H1 (cell line): ENCODE data around the gene RNASEH2A. TPM values are rescaled to one million over a fixed set of nuclear protein-coding genes. Genes with fewer than 3 reads are reported as not detected.

Experiments
- ASH2L ChIP-seq: fragments of 200-600, 300-600 bp; sonication (generic); IDR thresholded peaks from one replicate; pipeline ENCODE4 v1.7.1; 2017; ENCODE audit warnings: low read length
- BRCA1 ChIP-seq: IDR thresholded peaks from 2 replicates; pipeline ENCODE4 v1.6.1; 2012; ENCODE audit warnings: low read depth, low read length, improper control_type of control experiment
- CBX8 ChIP-seq: fragments of 300-800, 300-1000 bp; sonication (generic); IDR thresholded peaks from 2 replicates; pipeline ENCODE4 v1.7.1; 2016; ENCODE audit warnings: low read depth, low read length, borderline replicate concordance
- CHD2 ChIP-seq: IDR thresholded peaks from 2 replicates; pipeline ENCODE4 v1.6.1; 2012; ENCODE audit warnings: low read length, improper control_type of control experiment
- HDAC2 ChIP-seq, 2 experiments: fragments of 300-600 bp in 1 of 2; sonication (generic) in 1 of 2; IDR thresholded peaks; 2 replicates each; pipeline ENCODE4 v1.6.1; 2011 to 2012; ENCODE audit warnings: low read depth in 2 of 2, low read length in 2 of 2, mild to moderate bottlenecking in 2 of 2, moderate library complexity in 2 of 2, borderline replicate concordance in 1 of 2, inconsistent platforms in 1 of 2
- HDAC6 ChIP-seq: IDR thresholded peaks from one replicate; pipeline ENCODE4 v1.7.1; 2012; ENCODE audit warnings: low read depth, mild to moderate bottlenecking, inconsistent platforms, low read length, moderate library complexity
- NRF1 ChIP-seq: IDR thresholded peaks from 2 replicates; pipeline ENCODE4 v1.6.1; 2011; ENCODE audit warnings: mild to moderate bottlenecking, low read depth, low read length, improper control_type of control experiment
- PHF8 ChIP-seq: fragments of 200-600 bp; sonication (generic); conservative IDR thresholded peaks from 2 replicates; pipeline ENCODE4 v1.7.1; 2012; ENCODE audit warnings: low read depth, mild to moderate bottlenecking, inconsistent platforms, low read length, moderate library complexity
- POU5F1 ChIP-seq: IDR thresholded peaks from 2 replicates; pipeline ENCODE4 v1.6.1; 2011; ENCODE audit warnings: low read depth, mild to moderate bottlenecking, low read length, moderate library complexity
- SP1 ChIP-seq: IDR thresholded peaks from 2 replicates; pipeline ENCODE4 v1.6.1; 2011; ENCODE audit warnings: low read depth, low read length
- SP2 ChIP-seq: IDR thresholded peaks from 2 replicates; pipeline ENCODE4 v1.6.1; 2012; ENCODE audit warnings: mild to moderate bottlenecking, low read length, inconsistent platforms
- SRF ChIP-seq: IDR thresholded peaks from 2 replicates; pipeline ENCODE4 v1.6.1; 2011; ENCODE audit warnings: mild to moderate bottlenecking, low read depth, low read length, moderate library complexity
- polyA plus RNA-seq, 7 experiments: library from polyadenylated mRNA; depleted of rRNA in 3 of 7; stranded (reverse) in 5 of 7; unstranded in 2 of 7; fragments of >200 nt in 5 of 7; fragments of 200-250 nt in 2 of 7; gene quantifications; 1 replicate in 5 of 7; 2 replicates in 1 of 7; 4 replicates in 1 of 7; pipeline versions ENCODE4 v1.2.1 to v1.2.3, GENCODE V29; 2011 to 2013; ENCODE audit warnings: missing spikeins in 2 of 7, mixed read lengths in 2 of 7
- total RNA-seq: library from RNA; stranded (reverse); fragmentation: NEBNext Ultra II Directional; extraction: Animal tissue kit (Norgen Biotek cat#: 25700); gene quantifications from 2 replicates; pipeline ENCODE4 v1.2.1, GENCODE V29; 2021
- TF ChIP-seq, protein P1 (sequence below): IDR thresholded peaks from 2 replicates; pipeline ENCODE4 v1.6.1; 2012; ENCODE audit warnings: inconsistent platforms

RNASEH2A gene
- total and polyA plus RNA-seq, 2 of the 8 experiments (the other 6 are each of a cell fraction or from before 2014, with no cell fraction given): 67.5 to 120 TPM

DNA sequence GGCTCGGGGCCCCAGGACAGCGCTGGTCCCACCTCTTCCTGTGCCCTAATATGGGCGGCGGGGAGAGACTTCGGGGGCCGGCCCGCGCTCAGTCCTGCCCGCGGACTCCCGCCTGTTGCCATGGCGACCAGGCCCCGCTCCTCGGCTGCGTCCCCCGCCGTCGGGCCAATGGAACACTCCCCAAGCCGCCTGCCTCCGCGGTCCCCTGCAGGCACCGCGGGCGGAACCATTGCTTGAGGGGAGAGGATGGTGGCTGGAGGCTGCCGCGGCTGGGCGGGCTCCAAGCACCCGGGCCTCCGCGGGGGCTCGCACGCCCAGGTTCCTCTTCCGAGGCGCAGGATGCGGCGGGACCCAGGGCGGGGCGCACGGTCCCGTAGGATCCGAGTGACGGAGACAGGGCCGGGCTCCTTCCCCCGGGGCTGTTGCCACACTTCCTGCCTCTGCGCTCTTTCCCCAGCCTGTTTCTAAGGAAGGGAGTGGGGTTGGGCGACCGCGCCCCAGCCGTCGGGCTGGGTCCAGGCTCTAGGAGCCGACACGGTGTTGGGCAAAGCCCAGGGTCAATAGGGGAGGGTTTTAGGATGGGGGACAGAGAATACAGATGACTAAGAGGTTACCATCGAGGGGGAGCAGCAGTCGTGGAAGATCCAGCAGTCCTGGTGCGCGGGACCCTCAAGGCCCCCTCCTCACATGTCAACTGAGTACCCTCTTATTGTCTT lies 16.3 kb upstream of the RNASEH2A start (continued):
- TF ChIP-seq HDAC2 (IDR thresholded peaks at IDR 0.05; ENCODE audit: borderline replicate concordance in 1 of 2, low read depth in 2 of 2, low read length in 2 of 2) (no peak), HDAC6 (no peak), CBX8 (no peak), SRF (peak; percentile 97), NRF1 (no peak), SP1 (0 out of 2 replicates have a peak, but pooled peaks have one; percentile 48), ASH2L (peak; percentile 35), SP2 (no peak), POU5F1 (no peak), PHF8 (0 out of 2 replicates have a peak, but pooled peaks have one; percentile 28), BRCA1 (no peak), CHD2 (no peak)
- TF ChIP-seq, protein P1, sequence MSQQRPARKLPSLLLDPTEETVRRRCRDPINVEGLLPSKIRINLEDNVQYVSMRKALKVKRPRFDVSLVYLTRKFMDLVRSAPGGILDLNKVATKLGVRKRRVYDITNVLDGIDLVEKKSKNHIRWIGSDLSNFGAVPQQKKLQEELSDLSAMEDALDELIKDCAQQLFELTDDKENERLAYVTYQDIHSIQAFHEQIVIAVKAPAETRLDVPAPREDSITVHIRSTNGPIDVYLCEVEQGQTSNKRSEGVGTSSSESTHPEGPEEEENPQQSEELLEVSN: peak; percentile 62
- TF ChIP-seq, all 59 proteins: peak for 18
